H1 (cell line): Measurements from ENCODE around the gene RSKR. TPM values are rescaled to one million over a fixed set of nuclear protein-coding genes. Genes with fewer than 3 reads are reported as not detected.

Experiments used
- CHD7 ChIP-seq: fragments of 300-600 bp; sonication (generic); IDR thresholded peaks from 2 replicates; pipeline ENCODE4 v1.7.1; 2012; ENCODE audit warnings: low read length, moderate library complexity, mild to moderate bottlenecking, inconsistent platforms; ENCODE audit not compliant: insufficient replicate concordance
- polyA plus RNA-seq, 7 experiments: library from polyadenylated mRNA; depleted of rRNA in 3 of 7; stranded (reverse) in 5 of 7; unstranded in 2 of 7; fragments of >200 nt in 5 of 7; fragments of 200-250 nt in 2 of 7; gene quantifications; 1 replicate in 5 of 7; 2 replicates in 1 of 7; 4 replicates in 1 of 7; pipeline versions ENCODE4 v1.2.1 to v1.2.3, GENCODE V29; 2011 to 2013; ENCODE audit warnings: missing spikeins in 2 of 7, mixed read lengths in 2 of 7
- total RNA-seq: library from RNA; stranded (reverse); fragmentation: NEBNext Ultra II Directional; extraction: Animal tissue kit (Norgen Biotek cat#: 25700); gene quantifications from 2 replicates; pipeline ENCODE4 v1.2.1, GENCODE V29; 2021

RSKR gene
- total and polyA plus RNA-seq, 2 of the 8 experiments (the other 6 are each of a cell fraction or from before 2014, with no cell fraction given) = 24.1 to 28.5 TPM

GRCh38 chr17:28599311-28600184, 14.4 kb downstream of the RSKR start (continued):
- no peak for TF ChIP-seq CHD7
- TF ChIP-seq, all 59 proteins: peak for 1
